Caco-2 (cell line): ENCODE results near the gene PPP1CC. TPM values are rescaled to one million over a fixed set of nuclear protein-coding genes. Genes with fewer than 3 reads are reported as not detected.

ENCODE experiments used
- BruUV-seq: library from RNA; stranded (reverse); fragments of 400-500 nt; replicated peaks from 2 replicates; lab custom pipeline; 2021; lab: Mats Ljungman, UMichigan
- CTCF ChIA-PET: fragments of 300-600 bp; sonication (Branson Sonifier 250); formaldehyde crosslinking; loops from one replicate; lab custom pipeline; 2022; ENCODE audit warnings: antibody characterized with exemption; lab: Charles Lee
- POLR2A ChIA-PET: fragments of 300-600 bp; sonication (Branson Sonifier 250); formaldehyde crosslinking; loops from one replicate; lab custom pipeline; 2022; ENCODE audit warnings: antibody characterized with exemption; lab: Charles Lee
- DNase-seq, 2 experiments: peaks; one replicate each; pipeline versions ENCODE4 v3.0.0 to v3.0.0-alpha.2; 2020 to 2022
- H3K27me3 ChIP-seq: replicated peaks from 2 replicates; pipeline ENCODE4 v1.6.0; 2011; ENCODE audit warnings: low read length; ENCODE audit not compliant: control insufficient read depth, insufficient read depth
- H3K36me3 ChIP-seq: 2 replicates; pipeline ENCODE4 v1.5.1; 2011; ENCODE audit warnings: low read length; ENCODE audit not compliant: control insufficient read depth, insufficient read depth
- H3K4me1 ChIP-seq: fragments of 250-450 bp; sonication (Bioruptor Pico); 2 replicates; pipeline ENCODE4 v1.5.1; 2020; ENCODE audit warnings: mild to moderate bottlenecking
- H3K4me3 ChIP-seq: 2 replicates; pipeline ENCODE4 v1.5.1; 2011; ENCODE audit warnings: low read depth, mild to moderate bottlenecking, control low read depth, low read length
- H3K9me3 ChIP-seq: fragments of 250-450 bp; sonication (Bioruptor Pico); 2 replicates; pipeline ENCODE4 v1.5.1; 2020; ENCODE audit warnings: mild to moderate bottlenecking, moderate library complexity
- H3K27ac Mint-ChIP-seq: one replicate; pipeline ENCODE4 v1.8.0; 2022; ENCODE audit warnings: mixed read lengths; ENCODE audit not compliant: unreplicated experiment
- H3K27me3 Mint-ChIP-seq: one replicate; pipeline ENCODE4 v1.8.0; 2022; ENCODE audit warnings: mixed read lengths; ENCODE audit not compliant: insufficient read depth, unreplicated experiment
- H3K36me3 Mint-ChIP-seq: one replicate; pipeline ENCODE4 v1.8.0; 2022; ENCODE audit warnings: mild to moderate bottlenecking, mixed read lengths; ENCODE audit not compliant: insufficient read depth, unreplicated experiment
- H3K4me1 Mint-ChIP-seq: one replicate; pipeline ENCODE4 v1.8.0; 2022; ENCODE audit warnings: low read depth, mixed read lengths; ENCODE audit not compliant: unreplicated experiment
- H3K4me3 Mint-ChIP-seq: one replicate; pipeline ENCODE4 v1.8.0; 2022; ENCODE audit warnings: mild to moderate bottlenecking, moderate library complexity, mixed read lengths; ENCODE audit not compliant: unreplicated experiment
- H3K9me3 Mint-ChIP-seq: one replicate; pipeline ENCODE4 v1.8.0; 2022; ENCODE audit warnings: mixed read lengths; ENCODE audit not compliant: unreplicated experiment
- intact Hi-C: fragments of 100-400 bp; cut with micrococcal nuclease; formaldehyde crosslinking; loops from one replicate; pipeline ENCODE4 v1.10.0; 2022; ENCODE audit not compliant: unreplicated experiment
- total RNA-seq: library from RNA; stranded (reverse); gene quantifications from 2 replicates; pipeline ENCODE4 v1.2.3, GENCODE V29; 2022
- TF ChIP-seq, protein P1 (sequence below), 2 experiments: fragments of 200-600 bp in 1 of 2; IDR thresholded peaks; 1 replicate in 1 of 2; 2 replicates in 1 of 2; pipeline versions ENCODE4 v1.5.1 to v1.8.0; 2011 to 2022; ENCODE audit warnings: antibody characterized with exemption in 1 of 2, control low read depth in 1 of 2, inconsistent platforms in 1 of 2, low read depth in 1 of 2, low read length in 1 of 2, mild to moderate bottlenecking in 1 of 2, moderate library complexity in 1 of 2; ENCODE audit not compliant: insufficient read depth in 1 of 2, severe bottlenecking in 1 of 2, unreplicated experiment in 1 of 2

Gene PPP1CC
- total RNA-seq, 1 experiment from 2014 or later: 213 TPM

DNA sequence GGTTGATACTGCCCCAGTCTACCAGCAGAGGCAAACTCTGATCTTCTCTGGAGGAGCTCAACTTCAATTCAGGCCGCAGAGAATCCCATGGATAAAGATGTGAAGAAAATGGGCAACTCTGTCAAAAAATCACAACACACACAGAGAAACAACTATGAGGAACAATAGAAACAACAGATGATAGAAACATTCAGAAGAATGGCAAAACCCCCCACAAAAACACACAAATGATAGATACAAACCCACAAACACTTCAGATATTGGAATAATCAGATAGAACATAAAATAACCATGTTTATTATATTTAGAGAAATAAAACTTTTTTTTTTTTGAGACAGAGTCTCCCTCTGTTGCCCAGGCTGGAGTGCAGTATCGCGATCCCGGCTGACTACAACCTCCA, 33.8 kb downstream of the PPP1CC start:
- Histone ChIP-seq H3K36me3 (no peaks in the 10 kb centered on the region), H3K4me3 (no peak overlapping the region), H3K9me3 (no peaks in the 10 kb centered on the region), H3K4me1 (no peaks in the 10 kb centered on the region), H3K27me3 (no peaks in the 10 kb centered on the region)
- BruUV-seq: no TSS peak
- ChIA-PET POLR2A (no interaction called here), CTCF (no interaction called here)
- DNase-seq: no peak
- Mint-ChIP-seq H3K4me3 (no peak overlapping the region), H3K36me3 (no peaks in the 10 kb centered on the region), H3K9me3 (no peaks in the 10 kb centered on the region), H3K27me3 (no peaks in the 10 kb centered on the region), H3K27ac (no peak overlapping the region), H3K4me1 (peaks cover 7% of the 10 kb centered on the region)
- TF ChIP-seq, protein P1, sequence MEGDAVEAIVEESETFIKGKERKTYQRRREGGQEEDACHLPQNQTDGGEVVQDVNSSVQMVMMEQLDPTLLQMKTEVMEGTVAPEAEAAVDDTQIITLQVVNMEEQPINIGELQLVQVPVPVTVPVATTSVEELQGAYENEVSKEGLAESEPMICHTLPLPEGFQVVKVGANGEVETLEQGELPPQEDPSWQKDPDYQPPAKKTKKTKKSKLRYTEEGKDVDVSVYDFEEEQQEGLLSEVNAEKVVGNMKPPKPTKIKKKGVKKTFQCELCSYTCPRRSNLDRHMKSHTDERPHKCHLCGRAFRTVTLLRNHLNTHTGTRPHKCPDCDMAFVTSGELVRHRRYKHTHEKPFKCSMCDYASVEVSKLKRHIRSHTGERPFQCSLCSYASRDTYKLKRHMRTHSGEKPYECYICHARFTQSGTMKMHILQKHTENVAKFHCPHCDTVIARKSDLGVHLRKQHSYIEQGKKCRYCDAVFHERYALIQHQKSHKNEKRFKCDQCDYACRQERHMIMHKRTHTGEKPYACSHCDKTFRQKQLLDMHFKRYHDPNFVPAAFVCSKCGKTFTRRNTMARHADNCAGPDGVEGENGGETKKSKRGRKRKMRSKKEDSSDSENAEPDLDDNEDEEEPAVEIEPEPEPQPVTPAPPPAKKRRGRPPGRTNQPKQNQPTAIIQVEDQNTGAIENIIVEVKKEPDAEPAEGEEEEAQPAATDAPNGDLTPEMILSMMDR (IDR thresholded peaks at IDR 0.05; ENCODE audit: insufficient read depth in 1 of 2, low read depth in 1 of 2, low read length in 1 of 2, severe bottlenecking in 1 of 2, unreplicated experiment in 1 of 2): no peak
- intact Hi-C loops: no loop called here

DNA sequence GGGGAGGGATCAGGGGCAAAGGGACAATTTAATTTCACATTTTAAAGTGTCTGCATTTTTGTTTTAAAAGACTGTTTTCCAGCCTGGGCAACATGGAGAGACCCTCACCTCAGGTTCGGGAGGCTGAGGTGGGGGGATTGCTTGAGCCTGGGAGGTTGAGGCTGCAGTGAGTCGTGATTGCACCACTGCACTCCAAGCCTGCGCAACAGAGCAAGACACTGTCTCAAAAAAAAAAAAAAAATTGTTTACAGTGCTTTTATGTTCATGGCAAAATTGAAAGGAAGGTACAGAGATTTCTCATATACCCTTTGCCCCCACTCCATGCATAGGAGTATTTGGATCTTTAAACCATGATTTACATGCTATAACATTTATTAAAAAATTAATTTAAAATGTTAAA, 37.4 kb downstream of the PPP1CC start:
- intact Hi-C loops: no loop called here
- Histone ChIP-seq H3K36me3 (no peaks in the 10 kb centered on the region), H3K4me3 (no peak overlapping the region), H3K4me1 (no peaks in the 10 kb centered on the region), H3K27me3 (no peaks in the 10 kb centered on the region), H3K9me3 (no peaks in the 10 kb centered on the region)
- Mint-ChIP-seq H3K27me3 (no peaks in the 10 kb centered on the region), H3K4me1 (peaks cover 7% of the 10 kb centered on the region), H3K36me3 (no peaks in the 10 kb centered on the region), H3K27ac (no peak overlapping the region), H3K4me3 (no peak overlapping the region), H3K9me3 (no peaks in the 10 kb centered on the region)
- ChIA-PET POLR2A (interaction anchor here (0.6 to 1.2 kb wide), 2 partner anchors 237 to 683 kb away, joined by 3 to 9 read pairs; partner anchors contain the start of genes FAM216A and GPN3), CTCF (interaction anchor here (0.5 to 1.9 kb wide), 13 partner anchors 9 to 812 kb away, joined by 3 to 29 read pairs (median 3); partner anchors contain the start of genes ARPC3 and CCDC63)
- BruUV-seq: no TSS peak
- TF ChIP-seq, protein P1 (IDR thresholded peaks at IDR 0.05; ENCODE audit: insufficient read depth in 1 of 2, low read depth in 1 of 2, low read length in 1 of 2, severe bottlenecking in 1 of 2, unreplicated experiment in 1 of 2): no peak
- DNase-seq: no peak

DNA sequence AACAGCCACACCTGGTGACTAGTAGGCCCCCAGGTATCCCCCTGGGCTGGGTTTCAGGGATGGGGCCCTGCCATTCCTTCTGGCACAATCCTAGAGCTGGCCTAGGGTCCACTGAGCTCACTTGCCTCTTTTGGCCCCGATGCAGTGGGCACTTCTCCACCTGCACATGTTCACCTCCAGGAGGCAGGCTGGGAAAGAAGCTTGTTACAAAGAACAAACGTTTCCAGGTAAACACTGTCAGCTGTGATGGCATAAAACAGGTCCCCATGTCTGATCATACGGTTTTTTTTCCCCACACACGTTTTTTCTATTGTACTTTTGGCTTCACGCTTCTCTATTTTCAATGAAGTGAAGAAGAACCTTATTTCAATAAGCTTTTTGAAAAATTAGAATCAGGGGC, 37.9 kb downstream of the PPP1CC start:
- no peak overlapping the region for H3K4me3 ChIP-seq
- peak in 1 of 2 experiments; percentile 58 for DNase-seq
- POLR2A ChIA-PET: interaction anchor here (1.2 kb wide), 1 partner anchor 237 kb away, joined by 3 read pairs; the partner anchor contains the start of genes FAM216A and GPN3
- Mint-ChIP-seq H3K27ac (no peak overlapping the region), H3K9me3 (no peaks in the 10 kb centered on the region), H3K4me3 (no peak overlapping the region), H3K36me3 (no peaks in the 10 kb centered on the region), H3K4me1 (peaks cover 7% of the 10 kb centered on the region), H3K27me3 (no peaks in the 10 kb centered on the region)
- intact Hi-C loops: loop anchor here (1.0 kb wide), 1 partner anchor 122 kb away; no protein-coding TSS in a partner anchor
- H3K27me3 ChIP-seq: no peaks in the 10 kb centered on the region
- H3K9me3 ChIP-seq: no peaks in the 10 kb centered on the region
- BruUV-seq: no TSS peak
- no peaks in the 10 kb centered on the region for H3K36me3 ChIP-seq
- H3K4me1 ChIP-seq: no peaks in the 10 kb centered on the region
- TF ChIP-seq, protein P1 (IDR thresholded peaks at IDR 0.05; ENCODE audit: insufficient read depth in 1 of 2, low read depth in 1 of 2, low read length in 1 of 2, severe bottlenecking in 1 of 2, unreplicated experiment in 1 of 2): peak; percentile 45 to 70
- CTCF ChIA-PET: interaction anchor here (0.5 to 1.9 kb wide), 15 partner anchors 9 to 812 kb away, joined by 3 to 29 read pairs (median 3); partner anchors contain the start of genes ARPC3 and CCDC63
